ENCODE measurements around the gene ROR1. TPM values are rescaled to one million over a fixed set of nuclear protein-coding genes. Genes with fewer than 3 reads are reported as not detected.

The ROR1 gene
- total RNA-seq, 2 experiments from 2014 or later: 0.47 to 1.4 TPM

GRCh38 chr1:63817152-63817667, 43.4 kb downstream of the ROR1 start:
- no peaks in the 10 kb centered on the region for H4K20me1 ChIP-seq (ENCODE audit: insufficient read depth, low read length)
- DNase-seq (ENCODE audit: low spot score): no peak
- H2AFZ ChIP-seq (ENCODE audit: low read length): no peak overlapping the region
- TF ChIP-seq EZH2phosphoT487 (IDR thresholded peaks at IDR 0.05; ENCODE audit: borderline replicate concordance, low read depth, low read length): no peak
- TF ChIP-seq, protein P1, sequence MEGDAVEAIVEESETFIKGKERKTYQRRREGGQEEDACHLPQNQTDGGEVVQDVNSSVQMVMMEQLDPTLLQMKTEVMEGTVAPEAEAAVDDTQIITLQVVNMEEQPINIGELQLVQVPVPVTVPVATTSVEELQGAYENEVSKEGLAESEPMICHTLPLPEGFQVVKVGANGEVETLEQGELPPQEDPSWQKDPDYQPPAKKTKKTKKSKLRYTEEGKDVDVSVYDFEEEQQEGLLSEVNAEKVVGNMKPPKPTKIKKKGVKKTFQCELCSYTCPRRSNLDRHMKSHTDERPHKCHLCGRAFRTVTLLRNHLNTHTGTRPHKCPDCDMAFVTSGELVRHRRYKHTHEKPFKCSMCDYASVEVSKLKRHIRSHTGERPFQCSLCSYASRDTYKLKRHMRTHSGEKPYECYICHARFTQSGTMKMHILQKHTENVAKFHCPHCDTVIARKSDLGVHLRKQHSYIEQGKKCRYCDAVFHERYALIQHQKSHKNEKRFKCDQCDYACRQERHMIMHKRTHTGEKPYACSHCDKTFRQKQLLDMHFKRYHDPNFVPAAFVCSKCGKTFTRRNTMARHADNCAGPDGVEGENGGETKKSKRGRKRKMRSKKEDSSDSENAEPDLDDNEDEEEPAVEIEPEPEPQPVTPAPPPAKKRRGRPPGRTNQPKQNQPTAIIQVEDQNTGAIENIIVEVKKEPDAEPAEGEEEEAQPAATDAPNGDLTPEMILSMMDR (conservative IDR thresholded peaks at IDR 0.05; ENCODE audit: low read length): no peak
- intact Hi-C loops (cut with micrococcal nuclease; ENCODE audit: unreplicated experiment): no loop called here
- POLR2A ChIA-PET: no interaction called here
- H3K4me2 ChIP-seq (ENCODE audit: low read length): no peak overlapping the region
- no peak overlapping the region for H3K27ac ChIP-seq (ENCODE audit: low read depth, low read length, poor library complexity, severe bottlenecking)
- BruUV-seq (replicated peaks): no TSS peak
- H3K9me2 ChIP-seq (ENCODE audit: insufficient read depth, low read length): no peaks in the 10 kb centered on the region
- no peaks in the 10 kb centered on the region for H3K36me3 ChIP-seq (ENCODE audit: insufficient read depth, low read length)
- CTCF ChIA-PET (ENCODE audit: unreplicated experiment): no interaction called here
- H3K79me2 ChIP-seq (ENCODE audit: insufficient read depth, low read depth, low read length): no peaks in the 10 kb centered on the region
- no peaks in the 10 kb centered on the region for H3K9me3 ChIP-seq (ENCODE audit: low read length)
- H3K4me3 ChIP-seq (ENCODE audit: low read depth, low read length, poor library complexity, severe bottlenecking): no peak overlapping the region
- H3K4me1 ChIP-seq (ENCODE audit: insufficient read depth, low read length, poor library complexity, severe bottlenecking): no peaks in the 10 kb centered on the region

DNA sequence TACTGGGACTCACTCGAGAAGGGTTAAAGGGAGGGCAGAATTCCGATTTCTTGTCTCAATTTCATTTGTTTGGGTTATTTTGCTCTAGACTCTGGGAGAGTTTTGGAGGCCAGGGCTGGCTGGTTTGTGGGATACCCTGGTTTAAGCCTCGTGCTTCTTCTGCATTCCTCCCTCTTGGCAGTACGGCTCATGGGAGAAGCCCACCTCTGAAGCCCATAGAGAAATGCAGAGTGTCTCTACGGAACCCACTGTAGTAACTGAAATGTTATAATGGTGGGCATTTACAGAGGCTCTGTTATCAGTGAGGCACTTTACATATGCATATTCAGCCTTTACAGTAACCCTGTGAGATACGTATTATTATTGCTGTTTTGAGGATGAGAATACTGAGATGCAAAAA, 43.9 kb downstream of the ROR1 start:
- Histone ChIP-seq H3K79me2 (ENCODE audit: insufficient read depth, low read depth, low read length) (no peaks in the 10 kb centered on the region), H3K9me3 (ENCODE audit: low read length) (no peaks in the 10 kb centered on the region), H3K4me1 (ENCODE audit: insufficient read depth, low read length, poor library complexity, severe bottlenecking) (no peaks in the 10 kb centered on the region), H4K20me1 (ENCODE audit: insufficient read depth, low read length) (no peaks in the 10 kb centered on the region), H3K9me2 (ENCODE audit: insufficient read depth, low read length) (no peaks in the 10 kb centered on the region), H3K4me3 (ENCODE audit: low read depth, low read length, poor library complexity, severe bottlenecking) (no peak overlapping the region), H3K36me3 (ENCODE audit: insufficient read depth, low read length) (no peaks in the 10 kb centered on the region), H3K4me2 (ENCODE audit: low read length) (no peak overlapping the region), H2AFZ (ENCODE audit: low read length) (no peak overlapping the region), H3K27ac (ENCODE audit: low read depth, low read length, poor library complexity, severe bottlenecking) (no peak overlapping the region)
- BruUV-seq (replicated peaks): no TSS peak
- intact Hi-C loops (cut with micrococcal nuclease; ENCODE audit: unreplicated experiment): no loop called here
- CTCF ChIA-PET (ENCODE audit: unreplicated experiment): interaction anchor here (1.0 kb wide), 1 partner anchor 24 kb away, joined by 3 read pairs; no protein-coding TSS in a partner anchor
- DNase-seq (ENCODE audit: low spot score): no peak
- no peak for TF ChIP-seq EZH2phosphoT487 (IDR thresholded peaks at IDR 0.05; ENCODE audit: borderline replicate concordance, low read depth, low read length)
- TF ChIP-seq, protein P1 (conservative IDR thresholded peaks at IDR 0.05; ENCODE audit: low read length): no peak
- POLR2A ChIA-PET: no interaction called here

DNA sequence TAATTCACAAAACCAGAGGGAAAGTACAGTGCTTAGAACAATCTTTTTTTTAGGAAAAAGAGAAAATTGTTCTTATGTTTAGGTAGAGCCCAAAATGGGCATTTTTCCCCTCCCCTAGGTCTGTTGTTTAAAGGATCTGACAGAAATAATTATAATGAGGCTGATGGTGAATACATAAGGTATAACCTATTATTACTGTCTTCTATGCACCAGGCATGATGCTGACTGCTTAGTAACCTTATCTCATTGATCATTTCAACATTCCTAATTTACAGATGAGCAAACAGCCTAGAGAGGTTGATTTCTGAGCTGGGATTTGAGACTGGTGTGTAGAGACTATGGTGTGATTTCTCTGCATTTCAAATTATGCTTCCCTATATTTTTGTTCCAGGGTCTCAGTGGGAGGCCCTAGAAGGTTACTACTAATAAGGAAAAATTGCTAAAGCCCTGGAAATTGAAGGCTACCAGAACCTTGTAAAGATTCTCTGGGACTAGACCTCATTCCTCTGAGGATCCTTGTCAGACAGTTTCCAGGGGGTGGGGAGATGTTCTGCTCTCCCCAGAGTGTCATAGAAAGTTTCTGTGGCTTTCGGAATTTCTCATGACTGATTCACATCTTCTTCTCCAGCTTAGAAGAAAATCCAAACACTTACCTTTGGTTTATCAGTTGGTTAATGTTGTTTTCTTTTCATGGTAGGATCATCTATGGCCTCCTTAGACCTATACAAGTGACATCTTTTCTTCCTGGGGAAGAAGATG, 44.9 kb downstream of the ROR1 start:
- TF ChIP-seq, protein P1 (conservative IDR thresholded peaks at IDR 0.05; ENCODE audit: low read length): no peak
- TF ChIP-seq EZH2phosphoT487 (IDR thresholded peaks at IDR 0.05; ENCODE audit: borderline replicate concordance, low read depth, low read length): no peak
- Histone ChIP-seq H2AFZ (ENCODE audit: low read length) (no peak overlapping the region), H4K20me1 (ENCODE audit: insufficient read depth, low read length) (no peaks in the 10 kb centered on the region), H3K27ac (ENCODE audit: low read depth, low read length, poor library complexity, severe bottlenecking) (no peak overlapping the region), H3K4me3 (ENCODE audit: low read depth, low read length, poor library complexity, severe bottlenecking) (no peak overlapping the region), H3K36me3 (ENCODE audit: insufficient read depth, low read length) (no peaks in the 10 kb centered on the region), H3K4me2 (ENCODE audit: low read length) (no peak overlapping the region), H3K79me2 (ENCODE audit: insufficient read depth, low read depth, low read length) (no peaks in the 10 kb centered on the region), H3K4me1 (ENCODE audit: insufficient read depth, low read length, poor library complexity, severe bottlenecking) (no peaks in the 10 kb centered on the region), H3K9me3 (ENCODE audit: low read length) (no peaks in the 10 kb centered on the region), H3K9me2 (ENCODE audit: insufficient read depth, low read length) (no peaks in the 10 kb centered on the region)
- DNase-seq (ENCODE audit: low spot score): no peak
- no TSS peak for BruUV-seq (replicated peaks)
- ChIA-PET CTCF (ENCODE audit: unreplicated experiment) (interaction anchor here (1.0 kb wide), 1 partner anchor 25 kb away, joined by 3 read pairs; no protein-coding TSS in a partner anchor), POLR2A (no interaction called here)
- intact Hi-C loops (cut with micrococcal nuclease; ENCODE audit: unreplicated experiment): no loop called here

All from OCI-LY7 (cell line).